GM21717 (cell line): ENCODE data around the gene ACER3.
"Not testable (repeated sequence)": the region's sequence is repeated elsewhere in the genome, so short reads cannot be mapped to it uniquely, and the experiment has no call there.

Experiments
- ATAC-seq: cut with Tn5 transposase; IDR thresholded peaks from one replicate; pipeline ENCODE4 v1.9.1; 2021; ENCODE audit warnings: mild to moderate bottlenecking, moderate library complexity; ENCODE audit not compliant: unreplicated experiment

Gene ACER3

GRCh38 chr11:76987203-76987602, 126.5 kb downstream of the ACER3 start:
- ATAC-seq: no peak

GRCh38 chr11:76990628-76991027, 129.9 kb downstream of the ACER3 start:
- ATAC-seq: no peak

- ATAC-seq: no peak
Measured at GRCh38 chr11:76995081-76995576, 134.4 kb downstream of the ACER3 start.

- ATAC-seq: no peak
Measured at GRCh38 chr11:76997512-76997911, 136.8 kb downstream of the ACER3 start.

- ATAC-seq: no peak
Measured at GRCh38 chr11:76999597-76999996, 138.9 kb downstream of the ACER3 start.

- ATAC-seq: no peak
Measured at GRCh38 chr11:77001613-77002012, 140.9 kb downstream of the ACER3 start.

- no peak for ATAC-seq
Measured at GRCh38 chr11:77002776-77003175, 142.1 kb downstream of the ACER3 start.

GRCh38 chr11:77003963-77004362, 143.2 kb downstream of the ACER3 start:
- ATAC-seq: no peak

GRCh38 chr11:77009533-77010160, 148.9 kb downstream of the ACER3 start:
- ATAC-seq: no peak

GRCh38 chr11:77014669-77015068, 154.0 kb downstream of the ACER3 start:
- no peak for ATAC-seq

- ATAC-seq: not testable (repeated sequence)
Measured at GRCh38 chr11:77018396-77018924, 157.7 kb downstream of the ACER3 start.

- no peak for ATAC-seq
Measured at GRCh38 chr11:77019976-77020595, 159.4 kb downstream of the ACER3 start.

- no peak for ATAC-seq
Measured at GRCh38 chr11:77020734-77021133, 160.0 kb downstream of the ACER3 start.

GRCh38 chr11:77024745-77025144, 164.0 kb downstream of the ACER3 start:
- ATAC-seq: no peak

GRCh38 chr11:77026221-77026620, 165.5 kb downstream of the ACER3 start:
- no peak for ATAC-seq

GRCh38 chr11:77026743-77027142, 166.0 kb downstream of the ACER3 start:
- ATAC-seq: no peak

- no peak for ATAC-seq
Measured at GRCh38 chr11:77027275-77027674, 166.6 kb downstream of the ACER3 start.

GRCh38 chr11:77029829-77030228, 169.1 kb downstream of the ACER3 start:
- no peak for ATAC-seq

GRCh38 chr11:77030834-77031414, 170.2 kb downstream of the ACER3 start:
- ATAC-seq: no peak

- ATAC-seq: no peak
Measured at GRCh38 chr11:77031599-77031998, 170.9 kb downstream of the ACER3 start.

GRCh38 chr11:77035039-77035438, 174.3 kb downstream of the ACER3 start:
- no peak for ATAC-seq

- no peak for ATAC-seq
Measured at GRCh38 chr11:77035580-77035979, 174.9 kb downstream of the ACER3 start.
